ENCODE data around the gene GTF2A1L.
"Not testable (repeated sequence)": the region's sequence is repeated elsewhere in the genome, so short reads cannot be mapped to it uniquely, and the experiment has no call there.

Gene GTF2A1L

GRCh38 chr2:48699348-48699930 lies 81.8 kb downstream of the GTF2A1L start:
- DNase-seq (ENCODE audit: low spot score): no peak

- DNase-seq (ENCODE audit: low spot score): not testable (repeated sequence)
These were observed 86.0 kb downstream of the GTF2A1L start for GRCh38 chr2:48703621-48704020.

GRCh38 chr2:48707466-48707865 lies 89.8 kb downstream of the GTF2A1L start:
- DNase-seq (ENCODE audit: low spot score): no peak

GRCh38 chr2:48709096-48710034 lies 91.7 kb downstream of the GTF2A1L start:
- DNase-seq (ENCODE audit: low spot score): no peak

GRCh38 chr2:48711343-48711742 lies 93.7 kb downstream of the GTF2A1L start:
- DNase-seq (ENCODE audit: low spot score): no peak

- DNase-seq (ENCODE audit: low spot score): no peak
These were observed 94.5 kb downstream of the GTF2A1L start for GRCh38 chr2:48712151-48712550.

- no peak for DNase-seq (ENCODE audit: low spot score)
These were observed 96.0 kb downstream of the GTF2A1L start for GRCh38 chr2:48713647-48714046.

- no peak for DNase-seq (ENCODE audit: low spot score)
These were observed 96.6 kb downstream of the GTF2A1L start for GRCh38 chr2:48714245-48714644.

GRCh38 chr2:48715042-48715899 lies 97.6 kb downstream of the GTF2A1L start:
- DNase-seq (ENCODE audit: low spot score): no peak

- DNase-seq (ENCODE audit: low spot score): no peak
These were observed 98.3 kb downstream of the GTF2A1L start for GRCh38 chr2:48715956-48716355.

GRCh38 chr2:48717846-48718245 lies 100.2 kb downstream of the GTF2A1L start:
- DNase-seq (ENCODE audit: low spot score): no peak

- DNase-seq (ENCODE audit: low spot score): no peak
These were observed 102.0 kb downstream of the GTF2A1L start for GRCh38 chr2:48719480-48720177.

GRCh38 chr2:48721158-48721557 lies 103.5 kb downstream of the GTF2A1L start:
- DNase-seq (ENCODE audit: low spot score): no peak

- DNase-seq (ENCODE audit: low spot score): no peak
These were observed 104.7 kb downstream of the GTF2A1L start for GRCh38 chr2:48722391-48722790.

GRCh38 chr2:48723129-48723528 lies 105.5 kb downstream of the GTF2A1L start:
- DNase-seq (ENCODE audit: low spot score): no peak

- DNase-seq (ENCODE audit: low spot score): no peak
These were observed 106.6 kb downstream of the GTF2A1L start for GRCh38 chr2:48724278-48724677.

GRCh38 chr2:48725696-48726494 lies 108.2 kb downstream of the GTF2A1L start:
- DNase-seq (ENCODE audit: low spot score): no peak

GRCh38 chr2:48727560-48727959 lies 109.9 kb downstream of the GTF2A1L start:
- no peak for DNase-seq (ENCODE audit: low spot score)

- DNase-seq (ENCODE audit: low spot score): no peak
These were observed 110.6 kb downstream of the GTF2A1L start for GRCh38 chr2:48728295-48728694.

GRCh38 chr2:48728840-48729239 lies 111.2 kb downstream of the GTF2A1L start:
- no peak for DNase-seq (ENCODE audit: low spot score)
